ENCODE results near the gene ARHGAP31.

The ARHGAP31 gene

DNA sequence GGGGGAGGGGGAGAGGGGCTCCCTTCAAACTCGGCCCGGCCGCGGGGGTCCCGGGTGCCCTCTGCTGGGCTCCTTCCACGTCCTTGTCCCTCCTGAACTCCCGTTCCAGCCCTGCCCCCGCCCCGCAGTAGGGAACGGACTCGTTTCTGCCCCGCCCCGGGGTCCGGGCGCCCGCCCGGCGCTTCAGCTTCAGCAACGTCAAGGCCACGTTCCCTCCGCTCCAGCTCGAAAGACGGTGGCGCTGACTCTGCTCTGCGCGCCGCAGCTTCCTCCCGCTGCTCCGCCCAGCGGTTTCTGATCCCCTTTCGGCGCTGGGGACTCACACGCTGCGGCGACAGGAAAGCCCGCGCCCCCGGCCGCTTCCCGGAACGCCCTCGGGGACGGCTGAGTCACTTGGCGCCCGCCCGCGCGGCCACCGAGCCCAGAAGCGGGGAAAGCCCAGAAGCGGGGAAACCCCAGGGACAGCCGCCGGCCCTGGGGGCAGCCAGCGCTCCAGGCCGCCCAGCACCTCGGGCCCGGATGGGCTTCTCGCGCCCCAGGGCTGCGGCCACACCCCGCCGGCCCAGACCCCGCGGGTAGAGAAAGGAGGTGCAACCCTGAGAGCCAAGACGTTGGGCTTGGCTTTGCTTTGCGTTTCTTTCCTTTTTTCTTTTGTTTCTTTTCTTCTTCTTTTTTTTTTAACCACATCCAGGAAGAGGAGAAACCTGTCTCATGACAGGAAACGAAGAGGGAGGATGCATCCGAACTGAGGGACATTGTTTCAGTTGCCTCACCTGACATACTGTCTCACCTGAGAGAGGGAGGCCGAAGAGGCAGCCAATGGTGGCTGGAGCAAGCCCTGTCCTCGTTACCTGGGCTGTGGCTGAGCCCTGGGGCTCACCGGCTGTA, 28.9 kb downstream of the ARHGAP31 start:
- no peak for TF ChIP-seq ZC3H10 (CRISPR knock-in tag; IDR thresholded peaks at IDR 0.05)
- no peak for TF ChIP-seq ZNF565 (CRISPR knock-in tag; conservative IDR thresholded peaks at IDR 0.05; ENCODE audit: low read depth)
- no peak for TF ChIP-seq TCF4 (CRISPR knock-in tag; IDR thresholded peaks at IDR 0.05; ENCODE audit: borderline replicate concordance)
- no peak for TF ChIP-seq RARB (CRISPR knock-in tag; IDR thresholded peaks at IDR 0.05)
- 0 out of 2 replicates have a peak, but pooled peaks have one; percentile 13 for TF ChIP-seq ZFP3 (CRISPR knock-in tag; IDR thresholded peaks at IDR 0.05)
- TF ChIP-seq ZNF70 (CRISPR knock-in tag; IDR thresholded peaks at IDR 0.05) = no peak
- TF ChIP-seq, protein P1, sequence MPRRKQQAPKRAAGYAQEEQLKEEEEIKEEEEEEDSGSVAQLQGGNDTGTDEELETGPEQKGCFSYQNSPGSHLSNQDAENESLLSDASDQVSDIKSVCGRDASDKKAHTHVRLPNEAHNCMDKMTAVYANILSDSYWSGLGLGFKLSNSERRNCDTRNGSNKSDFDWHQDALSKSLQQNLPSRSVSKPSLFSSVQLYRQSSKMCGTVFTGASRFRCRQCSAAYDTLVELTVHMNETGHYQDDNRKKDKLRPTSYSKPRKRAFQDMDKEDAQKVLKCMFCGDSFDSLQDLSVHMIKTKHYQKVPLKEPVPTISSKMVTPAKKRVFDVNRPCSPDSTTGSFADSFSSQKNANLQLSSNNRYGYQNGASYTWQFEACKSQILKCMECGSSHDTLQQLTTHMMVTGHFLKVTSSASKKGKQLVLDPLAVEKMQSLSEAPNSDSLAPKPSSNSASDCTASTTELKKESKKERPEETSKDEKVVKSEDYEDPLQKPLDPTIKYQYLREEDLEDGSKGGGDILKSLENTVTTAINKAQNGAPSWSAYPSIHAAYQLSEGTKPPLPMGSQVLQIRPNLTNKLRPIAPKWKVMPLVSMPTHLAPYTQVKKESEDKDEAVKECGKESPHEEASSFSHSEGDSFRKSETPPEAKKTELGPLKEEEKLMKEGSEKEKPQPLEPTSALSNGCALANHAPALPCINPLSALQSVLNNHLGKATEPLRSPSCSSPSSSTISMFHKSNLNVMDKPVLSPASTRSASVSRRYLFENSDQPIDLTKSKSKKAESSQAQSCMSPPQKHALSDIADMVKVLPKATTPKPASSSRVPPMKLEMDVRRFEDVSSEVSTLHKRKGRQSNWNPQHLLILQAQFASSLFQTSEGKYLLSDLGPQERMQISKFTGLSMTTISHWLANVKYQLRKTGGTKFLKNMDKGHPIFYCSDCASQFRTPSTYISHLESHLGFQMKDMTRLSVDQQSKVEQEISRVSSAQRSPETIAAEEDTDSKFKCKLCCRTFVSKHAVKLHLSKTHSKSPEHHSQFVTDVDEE (CRISPR knock-in tag; IDR thresholded peaks at IDR 0.05) = peak; percentile 61; the same call in 1 of the 2 replicates
- TF ChIP-seq, protein P2, sequence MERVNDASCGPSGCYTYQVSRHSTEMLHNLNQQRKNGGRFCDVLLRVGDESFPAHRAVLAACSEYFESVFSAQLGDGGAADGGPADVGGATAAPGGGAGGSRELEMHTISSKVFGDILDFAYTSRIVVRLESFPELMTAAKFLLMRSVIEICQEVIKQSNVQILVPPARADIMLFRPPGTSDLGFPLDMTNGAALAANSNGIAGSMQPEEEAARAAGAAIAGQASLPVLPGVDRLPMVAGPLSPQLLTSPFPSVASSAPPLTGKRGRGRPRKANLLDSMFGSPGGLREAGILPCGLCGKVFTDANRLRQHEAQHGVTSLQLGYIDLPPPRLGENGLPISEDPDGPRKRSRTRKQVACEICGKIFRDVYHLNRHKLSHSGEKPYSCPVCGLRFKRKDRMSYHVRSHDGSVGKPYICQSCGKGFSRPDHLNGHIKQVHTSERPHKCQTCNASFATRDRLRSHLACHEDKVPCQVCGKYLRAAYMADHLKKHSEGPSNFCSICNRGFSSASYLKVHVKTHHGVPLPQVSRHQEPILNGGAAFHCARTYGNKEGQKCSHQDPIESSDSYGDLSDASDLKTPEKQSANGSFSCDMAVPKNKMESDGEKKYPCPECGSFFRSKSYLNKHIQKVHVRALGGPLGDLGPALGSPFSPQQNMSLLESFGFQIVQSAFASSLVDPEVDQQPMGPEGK (CRISPR knock-in tag; IDR thresholded peaks at IDR 0.05; ENCODE audit: borderline replicate concordance) = 0 out of 2 replicates have a peak, but pooled peaks have one; percentile 10
- no peak for TF ChIP-seq ESRRG (CRISPR knock-in tag; IDR thresholded peaks at IDR 0.05)
- TF ChIP-seq CSDC2 (CRISPR knock-in tag; IDR thresholded peaks at IDR 0.05) = 0 out of 2 replicates have a peak, but pooled peaks have one; percentile 90
- TF ChIP-seq, protein P3, sequence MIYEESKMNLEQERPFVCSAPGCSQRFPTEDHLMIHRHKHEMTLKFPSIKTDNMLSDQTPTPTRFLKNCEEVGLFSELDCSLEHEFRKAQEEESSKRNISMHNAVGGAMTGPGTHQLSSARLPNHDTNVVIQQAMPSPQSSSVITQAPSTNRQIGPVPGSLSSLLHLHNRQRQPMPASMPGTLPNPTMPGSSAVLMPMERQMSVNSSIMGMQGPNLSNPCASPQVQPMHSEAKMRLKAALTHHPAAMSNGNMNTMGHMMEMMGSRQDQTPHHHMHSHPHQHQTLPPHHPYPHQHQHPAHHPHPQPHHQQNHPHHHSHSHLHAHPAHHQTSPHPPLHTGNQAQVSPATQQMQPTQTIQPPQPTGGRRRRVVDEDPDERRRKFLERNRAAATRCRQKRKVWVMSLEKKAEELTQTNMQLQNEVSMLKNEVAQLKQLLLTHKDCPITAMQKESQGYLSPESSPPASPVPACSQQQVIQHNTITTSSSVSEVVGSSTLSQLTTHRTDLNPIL (CRISPR knock-in tag; IDR thresholded peaks at IDR 0.05; ENCODE audit: low read depth) = no peak
- TF ChIP-seq, protein P4, sequence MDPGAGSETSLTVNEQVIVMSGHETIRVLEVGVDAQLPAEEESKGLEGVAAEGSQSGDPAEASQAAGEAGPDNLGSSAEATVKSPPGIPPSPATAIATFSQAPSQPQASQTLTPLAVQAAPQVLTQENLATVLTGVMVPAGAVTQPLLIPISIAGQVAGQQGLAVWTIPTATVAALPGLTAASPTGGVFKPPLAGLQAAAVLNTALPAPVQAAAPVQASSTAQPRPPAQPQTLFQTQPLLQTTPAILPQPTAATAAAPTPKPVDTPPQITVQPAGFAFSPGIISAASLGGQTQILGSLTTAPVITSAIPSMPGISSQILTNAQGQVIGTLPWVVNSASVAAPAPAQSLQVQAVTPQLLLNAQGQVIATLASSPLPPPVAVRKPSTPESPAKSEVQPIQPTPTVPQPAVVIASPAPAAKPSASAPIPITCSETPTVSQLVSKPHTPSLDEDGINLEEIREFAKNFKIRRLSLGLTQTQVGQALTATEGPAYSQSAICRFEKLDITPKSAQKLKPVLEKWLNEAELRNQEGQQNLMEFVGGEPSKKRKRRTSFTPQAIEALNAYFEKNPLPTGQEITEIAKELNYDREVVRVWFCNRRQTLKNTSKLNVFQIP (CRISPR knock-in tag; IDR thresholded peaks at IDR 0.05; ENCODE audit: borderline replicate concordance, low read depth) = no peak
- no peak for TF ChIP-seq SNAI2 (CRISPR knock-in tag; IDR thresholded peaks at IDR 0.05)
- TF ChIP-seq ZFP30 (CRISPR knock-in tag; IDR thresholded peaks at IDR 0.05) = no peak
- TF ChIP-seq GLIS3 (CRISPR knock-in tag; IDR thresholded peaks at IDR 0.05) = no peak; the same call in none of the 2 replicates
- TF ChIP-seq ARNTL (CRISPR knock-in tag; IDR thresholded peaks at IDR 0.05; ENCODE audit: borderline replicate concordance, low read depth) = no peak
- no peak for TF ChIP-seq OSR1 (CRISPR knock-in tag; IDR thresholded peaks at IDR 0.05)
- ATAC-seq = peak; percentile 93

DNA sequence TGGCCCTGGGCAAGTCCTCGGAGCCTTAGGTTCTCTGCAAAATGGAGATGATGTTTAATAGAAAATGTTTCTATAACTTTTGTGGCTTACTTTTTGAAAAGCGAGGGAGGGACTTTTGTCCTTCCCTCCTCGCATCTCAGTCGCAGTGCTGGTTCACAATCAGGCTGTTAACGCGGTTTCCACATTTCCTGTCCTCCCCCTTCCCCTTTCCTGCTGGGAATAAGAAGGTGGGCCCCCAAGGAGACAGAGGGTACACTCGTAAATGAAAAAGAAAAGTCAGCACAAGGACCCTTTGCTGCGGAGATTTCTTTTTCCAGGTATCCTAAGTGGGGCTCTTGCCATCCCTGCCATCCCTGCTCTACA, 29.5 kb downstream of the ARHGAP31 start:
- no peak for ATAC-seq
- TF ChIP-seq GLIS3 (CRISPR knock-in tag; IDR thresholded peaks at IDR 0.05) (no peak), ARNTL (CRISPR knock-in tag; IDR thresholded peaks at IDR 0.05; ENCODE audit: borderline replicate concordance, low read depth) (no peak), ISL1 (CRISPR knock-in tag; IDR thresholded peaks at IDR 0.05) (no peak), TCF4 (CRISPR knock-in tag; IDR thresholded peaks at IDR 0.05; ENCODE audit: borderline replicate concordance) (no peak), ZNF565 (CRISPR knock-in tag; conservative IDR thresholded peaks at IDR 0.05; ENCODE audit: low read depth) (no peak), PPARA (CRISPR knock-in tag; IDR thresholded peaks at IDR 0.05; ENCODE audit: borderline replicate concordance) (no peak), ZC3H10 (CRISPR knock-in tag; IDR thresholded peaks at IDR 0.05) (no peak), CSDC2 (CRISPR knock-in tag; IDR thresholded peaks at IDR 0.05) (no peak), BACH2 (CRISPR knock-in tag; IDR thresholded peaks at IDR 0.05; ENCODE audit: borderline replicate concordance) (no peak), TOX (CRISPR knock-in tag; IDR thresholded peaks at IDR 0.05; ENCODE audit: borderline replicate concordance) (no peak), OSR1 (CRISPR knock-in tag; IDR thresholded peaks at IDR 0.05) (no peak), ZFP3 (CRISPR knock-in tag; IDR thresholded peaks at IDR 0.05) (no peak), ESRRG (CRISPR knock-in tag; IDR thresholded peaks at IDR 0.05) (no peak)
- TF ChIP-seq, protein P5, sequence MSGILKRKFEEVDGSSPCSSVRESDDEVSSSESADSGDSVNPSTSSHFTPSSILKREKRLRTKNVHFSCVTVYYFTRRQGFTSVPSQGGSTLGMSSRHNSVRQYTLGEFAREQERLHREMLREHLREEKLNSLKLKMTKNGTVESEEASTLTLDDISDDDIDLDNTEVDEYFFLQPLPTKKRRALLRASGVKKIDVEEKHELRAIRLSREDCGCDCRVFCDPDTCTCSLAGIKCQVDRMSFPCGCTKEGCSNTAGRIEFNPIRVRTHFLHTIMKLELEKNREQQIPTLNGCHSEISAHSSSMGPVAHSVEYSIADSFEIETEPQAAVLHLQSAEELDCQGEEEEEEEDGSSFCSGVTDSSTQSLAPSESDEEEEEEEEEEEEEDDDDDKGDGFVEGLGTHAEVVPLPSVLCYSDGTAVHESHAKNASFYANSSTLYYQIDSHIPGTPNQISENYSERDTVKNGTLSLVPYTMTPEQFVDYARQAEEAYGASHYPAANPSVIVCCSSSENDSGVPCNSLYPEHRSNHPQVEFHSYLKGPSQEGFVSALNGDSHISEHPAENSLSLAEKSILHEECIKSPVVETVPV (CRISPR knock-in tag; IDR thresholded peaks at IDR 0.05) = no peak
- TF ChIP-seq, protein P4 (CRISPR knock-in tag; IDR thresholded peaks at IDR 0.05; ENCODE audit: borderline replicate concordance, low read depth) = no peak
- TF ChIP-seq, protein P1 (CRISPR knock-in tag; IDR thresholded peaks at IDR 0.05) = no peak

Data from SK-N-SH treated with all-trans-retinoic acid at 6 μM for 48 hours (cell line).